GM12865 (cell line): ENCODE data around the gene SNW1.
A peak's percentile ranks its signal among the peaks of the same experiment; 100 is the strongest.
"Not testable (repeated sequence)": the region's sequence is repeated elsewhere in the genome, so short reads cannot be mapped to it uniquely, and the experiment has no call there.

ENCODE experiments used
- DNase-seq: peaks from one replicate; pipeline ENCODE4 v3.0.0; 2010; ENCODE audit warnings: low read depth
- H3K4me3 ChIP-seq: 2 replicates; pipeline ENCODE4 v1.5.1; 2011; ENCODE audit warnings: mild to moderate bottlenecking, low read depth, low read length, control low read depth
- CTCF ChIP-seq: IDR thresholded peaks from 2 replicates; pipeline ENCODE4 v1.5.1; 2011; ENCODE audit warnings: low read length, control low read depth, low read depth, inconsistent platforms; ENCODE audit not compliant: insufficient read depth; ENCODE audit errors: missing control alignments

The SNW1 gene

GRCh38 chr14:77799863-77800730 is 39.1 kb upstream of the SNW1 start, which contains the start of gene ADCK1:
Gene ADCK1, plus strand, starts transcription at chr14:77800109. Its CDS starts 18,870 bp downstream, at chr14:77818979.
- DNase-seq = peak; percentile 91
- H3K4me3 ChIP-seq = peak within 1 kb of the TSS; percentile 71
- peak; percentile 31 for TF ChIP-seq CTCF

GRCh38 chr14:77799456-77799855 is 38.5 kb upstream of the SNW1 start:
- not testable (repeated sequence) for DNase-seq
- H3K4me3 ChIP-seq = peak overlapping the region; percentile 71

GRCh38 chr14:77794357-77794756 is 33.4 kb upstream of the SNW1 start:
- TF ChIP-seq CTCF = no peak
- H3K4me3 ChIP-seq = no peak overlapping the region
- DNase-seq = no peak

- H3K4me3 ChIP-seq, DNase-seq: not testable (repeated sequence)
Observed at GRCh38 chr14:77793255-77793654, 32.3 kb upstream of the SNW1 start.

GRCh38 chr14:77791225-77791600 is 30.3 kb upstream of the SNW1 start:
- no peak for TF ChIP-seq CTCF
- no peak overlapping the region for H3K4me3 ChIP-seq
- DNase-seq = no peak

- no peak overlapping the region for H3K4me3 ChIP-seq
- no peak for TF ChIP-seq CTCF
- no peak for DNase-seq
Observed at GRCh38 chr14:77790566-77791224, 29.7 kb upstream of the SNW1 start.

GRCh38 chr14:77786148-77786547 is 25.2 kb upstream of the SNW1 start:
- no peak for DNase-seq
- H3K4me3 ChIP-seq = no peak overlapping the region
- TF ChIP-seq CTCF = no peak

GRCh38 chr14:77782202-77782601 is 21.2 kb upstream of the SNW1 start:
- H3K4me3 ChIP-seq = no peak overlapping the region
- no peak for TF ChIP-seq CTCF
- DNase-seq = peak; percentile 32

- DNase-seq, H3K4me3 ChIP-seq: not testable (repeated sequence)
Observed at GRCh38 chr14:77773966-77774365, 13.0 kb upstream of the SNW1 start.

- not testable (repeated sequence) for H3K4me3 ChIP-seq, DNase-seq
Observed at GRCh38 chr14:77768442-77769069, 7.6 kb upstream of the SNW1 start.
